SK-N-SH treated with all-trans-retinoic acid at 6 μM for 48 hours (cell line): Measurements from ENCODE around the gene NRF1.

Experiments
- ATAC-seq: fragments of 200-7000 bp; cut with Tn5 transposase; 3 replicates; pipeline ENCODE4 v1.9.1; 2020; ENCODE audit warnings: mild to moderate bottlenecking, moderate library complexity
- ARNTL ChIP-seq: fragments of 450-650 bp; formaldehyde crosslinking; IDR thresholded peaks from 2 replicates; pipeline ENCODE4 v1.5.0; 2020; ENCODE audit warnings: low read depth, mild to moderate bottlenecking, moderate library complexity, borderline replicate concordance
- CSDC2 ChIP-seq: fragments of 250-450 bp; sonication (Bioruptor Pico); IDR thresholded peaks from 2 replicates; pipeline ENCODE4 v1.5.0; 2020; ENCODE audit warnings: mild to moderate bottlenecking, moderate library complexity
- CSRNP3 ChIP-seq: fragments of 250-450 bp; sonication (Bioruptor Pico); IDR thresholded peaks from 2 replicates; pipeline ENCODE4 v1.5.1; 2021; ENCODE audit warnings: mild to moderate bottlenecking, moderate library complexity
- ESRRG ChIP-seq: fragments of 250-450 bp; sonication (Bioruptor Pico); IDR thresholded peaks from 2 replicates; pipeline ENCODE4 v1.6.1; 2021; ENCODE audit warnings: mild to moderate bottlenecking
- GLIS3 ChIP-seq: fragments of 250-450 bp; sonication (Bioruptor Pico); IDR thresholded peaks from 2 replicates; pipeline ENCODE4 v1.5.0; 2020; ENCODE audit warnings: mild to moderate bottlenecking, moderate library complexity
- ISL1 ChIP-seq: fragments of 250-450 bp; sonication (Bioruptor Pico); IDR thresholded peaks from 2 replicates; pipeline ENCODE4 v2.1.2; 2022; ENCODE audit warnings: mild to moderate bottlenecking, moderate library complexity
- OSR1 ChIP-seq: fragments of 250-450 bp; sonication (Bioruptor Pico); IDR thresholded peaks from 2 replicates; pipeline ENCODE4 v1.8.0; 2022; ENCODE audit warnings: moderate library complexity, mild to moderate bottlenecking, inconsistent platforms
- POU6F1 ChIP-seq: fragments of 250-450 bp; sonication (Bioruptor Pico); IDR thresholded peaks from 2 replicates; pipeline ENCODE4 v1.8.0; 2021; ENCODE audit warnings: low read depth, mild to moderate bottlenecking, moderate library complexity, borderline replicate concordance
- PPARA ChIP-seq: fragments of 250-450 bp; sonication (Bioruptor Pico); IDR thresholded peaks from 2 replicates; pipeline ENCODE4 v1.5.0; 2020; ENCODE audit warnings: mild to moderate bottlenecking, borderline replicate concordance
- RARB ChIP-seq: fragments of 250-450 bp; sonication (Bioruptor Pico); IDR thresholded peaks from 2 replicates; pipeline ENCODE4 v1.8.0; 2021; ENCODE audit warnings: mild to moderate bottlenecking, moderate library complexity
- SNAI2 ChIP-seq: fragments of 250-450 bp; sonication (Bioruptor Pico); IDR thresholded peaks from 2 replicates; pipeline ENCODE4 v1.5.0; 2020; ENCODE audit warnings: mild to moderate bottlenecking, moderate library complexity
- TCF4 ChIP-seq: fragments of 250-450 bp; sonication (Bioruptor Pico); IDR thresholded peaks from 2 replicates; pipeline ENCODE4 v1.8.0; 2021; ENCODE audit warnings: mild to moderate bottlenecking, moderate library complexity, borderline replicate concordance
- TOX ChIP-seq: fragments of 250-450 bp; sonication (Bioruptor Pico); IDR thresholded peaks from 2 replicates; pipeline ENCODE4 v1.8.0; 2021; ENCODE audit warnings: mild to moderate bottlenecking, moderate library complexity, borderline replicate concordance
- TSHZ2 ChIP-seq: fragments of 250-450 bp; sonication (Bioruptor Pico); IDR thresholded peaks from 2 replicates; pipeline ENCODE4 v1.5.0; 2020; ENCODE audit warnings: mild to moderate bottlenecking, moderate library complexity
- ZC3H10 ChIP-seq: fragments of 250-450 bp; sonication (Bioruptor Pico); IDR thresholded peaks from 2 replicates; pipeline ENCODE4 v1.5.1; 2021; ENCODE audit warnings: mild to moderate bottlenecking, moderate library complexity
- ZFP3 ChIP-seq: fragments of 250-450 bp; sonication (Bioruptor Pico); IDR thresholded peaks from 2 replicates; pipeline ENCODE4 v1.5.0; 2020; ENCODE audit warnings: mild to moderate bottlenecking, moderate library complexity
- ZFP30 ChIP-seq: fragments of 450-650 bp; formaldehyde crosslinking; IDR thresholded peaks from 2 replicates; pipeline ENCODE4 v1.5.0; 2022; ENCODE audit warnings: mild to moderate bottlenecking, moderate library complexity
- ZNF565 ChIP-seq: fragments of 450-650 bp; formaldehyde crosslinking; conservative IDR thresholded peaks from 2 replicates; pipeline ENCODE4 v1.5.0; 2020; ENCODE audit warnings: low read depth, mild to moderate bottlenecking, moderate library complexity
- ZNF70 ChIP-seq: fragments of 450-650 bp; formaldehyde crosslinking; IDR thresholded peaks from 2 replicates; pipeline ENCODE4 v1.5.0; 2020; ENCODE audit warnings: mild to moderate bottlenecking, moderate library complexity
- ZNF8 ChIP-seq: fragments of 450-650 bp; formaldehyde crosslinking; IDR thresholded peaks from 2 replicates; pipeline ENCODE4 v1.5.0; 2020; ENCODE audit warnings: mild to moderate bottlenecking, moderate library complexity

The NRF1 gene

GRCh38 chr7:129803546-129804081, 192.1 kb downstream of the NRF1 start:
- no peak for TF ChIP-seq GLIS3 (CRISPR knock-in tag)
- no peak for TF ChIP-seq CSDC2 (CRISPR knock-in tag)
- TF ChIP-seq ZNF8 (CRISPR knock-in tag) = no peak
- TF ChIP-seq TOX (CRISPR knock-in tag) = no peak
- TF ChIP-seq ARNTL = no peak
- no peak for TF ChIP-seq TSHZ2 (CRISPR knock-in tag)
- no peak for TF ChIP-seq TCF4 (CRISPR knock-in tag)
- no peak for TF ChIP-seq POU6F1 (CRISPR knock-in tag)
- no peak for TF ChIP-seq ISL1 (CRISPR knock-in tag)
- no peak for TF ChIP-seq ESRRG (CRISPR knock-in tag)
- TF ChIP-seq CSRNP3 (CRISPR knock-in tag) = no peak
- no peak for ATAC-seq

GRCh38 chr7:129804111-129804889, 192.8 kb downstream of the NRF1 start:
- ATAC-seq = peak; percentile 12
- TF ChIP-seq ISL1 (CRISPR knock-in tag) (no peak), ZNF565 (CRISPR knock-in tag) (no peak), ZC3H10 (no peak), OSR1 (CRISPR knock-in tag) (no peak), TOX (CRISPR knock-in tag) (no peak)

GRCh38 chr7:129804890-129805719, 193.6 kb downstream of the NRF1 start:
- peak; percentile 24; the same call in 2 of the 3 replicates for ATAC-seq

More at GRCh38 chr7:129804890-129805719, 193.6 kb downstream of the NRF1 start:
- TF ChIP-seq CSDC2 (CRISPR knock-in tag) (no peak), ZFP3 (no peak), ISL1 (CRISPR knock-in tag) (no peak), SNAI2 (CRISPR knock-in tag) (no peak), TCF4 (CRISPR knock-in tag) (no peak), ZFP30 (CRISPR knock-in tag) (no peak), OSR1 (CRISPR knock-in tag) (no peak), RARB (no peak), ZC3H10 (no peak), ESRRG (CRISPR knock-in tag) (no peak), PPARA (CRISPR knock-in tag) (no peak), POU6F1 (CRISPR knock-in tag) (no peak), ZNF8 (CRISPR knock-in tag) (no peak), TOX (CRISPR knock-in tag) (no peak), ZNF70 (no peak), ZNF565 (CRISPR knock-in tag) (no peak)
